HCT116 (cell line): ENCODE data around the gene COL4A1. TPM values are rescaled to one million over a fixed set of nuclear protein-coding genes. Genes with fewer than 3 reads are reported as not detected.

Experiments
- ATAC-seq: fragments of 200-7000 bp; cut with Tn5 transposase; 2 replicates; pipeline ENCODE4 v1.9.1; 2020; ENCODE audit warnings: mild to moderate bottlenecking, moderate library complexity
- BruUV-seq: library from RNA; stranded (reverse); fragments of 400-500 nt; replicated peaks from 2 replicates; lab custom pipeline; 2021; lab: Mats Ljungman, UMichigan
- CTCF ChIA-PET: fragments of 300-600 bp; sonication (Branson Sonifier 250); formaldehyde crosslinking; loops from one replicate; lab custom pipeline; 2021; ENCODE audit warnings: antibody characterized with exemption; lab: Charles Lee
- POLR2A ChIA-PET: fragments of 300-600, 350-600 bp; sonication (Branson Sonifier 250); formaldehyde crosslinking; loops from one replicate; lab custom pipeline; 2021; ENCODE audit warnings: antibody characterized with exemption; lab: Charles Lee
- RAD21 ChIA-PET, 2 experiments: fragments of 300-600 bp; sonication (Branson Sonifier 250); formaldehyde crosslinking; loops; one replicate each; lab custom pipeline; 2023; ENCODE audit warnings: low total read pairs in 2 of 2; ENCODE audit not compliant: uncharacterized antibody in 2 of 2, unreplicated experiment in 2 of 2, low non-redundant PET in 1 of 2; lab: Charles Lee
- DNase-seq: peaks from one replicate; pipeline ENCODE4 v3.0.0-alpha.2; 2010; ENCODE audit warnings: low read depth, low spot score
- H2AFZ ChIP-seq: fragments of 200-600 bp; shearing (Covaris generic), sonication (generic); 2 replicates; pipeline ENCODE4 v1.6.1; 2017; ENCODE audit warnings: low read depth, mixed run types, mixed read lengths, antibody characterized with exemption, low read length; ENCODE audit not compliant: poor library complexity, severe bottlenecking
- H3K27ac ChIP-seq: 2 replicates; pipeline ENCODE4 v1.5.1; 2012; ENCODE audit warnings: low read depth, low read length
- H3K27me3 ChIP-seq: fragments of 200-600 bp; sonication (generic); 2 replicates; pipeline ENCODE4 v1.6.1; 2016; ENCODE audit warnings: mixed run types, low read length, mixed read lengths; ENCODE audit not compliant: insufficient read depth
- H3K36me3 ChIP-seq, 2 experiments: fragments of 200-500 bp in 1 of 2; fragments of 200-600 bp in 1 of 2; sonication (Bioruptor generic) in 1 of 2; sonication (generic) in 1 of 2; 2 replicates each; pipeline versions ENCODE4 v1.5.1 to v1.6.1; 2014 to 2016; ENCODE audit warnings: low read length in 2 of 2, inconsistent platforms in 1 of 2, mixed read lengths in 1 of 2, mixed run types in 1 of 2; ENCODE audit not compliant: insufficient read depth in 2 of 2, control insufficient read depth in 1 of 2
- H3K4me1 ChIP-seq, 2 experiments: fragments of 200-600 bp in 1 of 2; sonication (generic) in 1 of 2; 2 replicates each; pipeline versions ENCODE4 v1.5.1 to v1.6.1; 2012 to 2017; ENCODE audit warnings: low read length in 2 of 2, inconsistent platforms in 1 of 2, mild to moderate bottlenecking in 1 of 2, mixed read lengths in 1 of 2, mixed run types in 1 of 2, moderate library complexity in 1 of 2; ENCODE audit not compliant: insufficient read depth in 2 of 2, control insufficient read depth in 1 of 2
- H3K4me2 ChIP-seq: fragments of 200-600 bp; sonication (generic); 2 replicates; pipeline ENCODE4 v1.6.1; 2017; ENCODE audit warnings: mixed run types, low read length, mixed read lengths
- H3K4me3 ChIP-seq, 2 experiments: fragments of 200-600 bp in 1 of 2; sonication (generic) in 1 of 2; replicated peaks in 1 of 2; 2 replicates each; pipeline ENCODE4 v1.5.1; 2011 to 2016; ENCODE audit warnings: low read length in 2 of 2, control low read depth in 1 of 2, low read depth in 1 of 2, mild to moderate bottlenecking in 1 of 2, mixed read lengths in 1 of 2, mixed run types in 1 of 2
- H3K79me2 ChIP-seq: fragments of 200-600 bp; sonication (generic); 2 replicates; pipeline ENCODE4 v1.6.1; 2017; ENCODE audit warnings: mild to moderate bottlenecking, mixed run types, low read length, moderate library complexity, mixed read lengths; ENCODE audit not compliant: insufficient read depth
- H3K9ac ChIP-seq: fragments of 200-600 bp; sonication (generic); 2 replicates; pipeline ENCODE4 v1.6.1; 2016; ENCODE audit warnings: low read length, mixed read lengths
- H3K9me2 ChIP-seq: fragments of 200-600 bp; sonication (generic), shearing (Covaris generic); 2 replicates; pipeline ENCODE4 v1.6.1; 2017; ENCODE audit warnings: mixed run types, mild to moderate bottlenecking, moderate library complexity; ENCODE audit not compliant: insufficient read depth
- H3K9me3 ChIP-seq, 2 experiments: fragments of 200-500 bp in 1 of 2; fragments of 200-600 bp in 1 of 2; sonication (Bioruptor generic) in 1 of 2; sonication (generic) in 1 of 2; 2 replicates each; pipeline ENCODE4 v1.6.1; 2014 to 2017; ENCODE audit warnings: low read length in 2 of 2, mixed read lengths in 2 of 2, inconsistent platforms in 1 of 2, low read depth in 1 of 2, mild to moderate bottlenecking in 1 of 2, mixed run types in 1 of 2, moderate library complexity in 1 of 2; ENCODE audit not compliant: control insufficient read depth in 1 of 2, insufficient read depth in 1 of 2
- H4K20me1 ChIP-seq: fragments of 200-600 bp; sonication (generic), shearing (Covaris generic); 2 replicates; pipeline ENCODE4 v1.6.1; 2017; ENCODE audit warnings: mixed run types, mild to moderate bottlenecking, moderate library complexity; ENCODE audit not compliant: insufficient read depth
- CBX3 ChIP-seq: IDR thresholded peaks from 2 replicates; pipeline ENCODE4 v1.6.1; 2012; ENCODE audit warnings: low read depth
- CEBPB ChIP-seq: IDR thresholded peaks from 2 replicates; pipeline ENCODE4 v1.6.1; 2012; ENCODE audit warnings: low read depth
- EGR1 ChIP-seq: IDR thresholded peaks from 2 replicates; pipeline ENCODE4 v1.6.1; 2012; ENCODE audit warnings: low read depth
- ELF1 ChIP-seq: IDR thresholded peaks from 2 replicates; pipeline ENCODE4 v1.6.1; 2012; ENCODE audit warnings: low read depth, borderline replicate concordance
- EZH2 ChIP-seq: fragments of 200-600 bp; sonication (generic); IDR thresholded peaks from 2 replicates; pipeline ENCODE4 v1.6.1; 2017; ENCODE audit warnings: antibody characterized with exemption, mixed run types
- FOSL1 ChIP-seq: IDR thresholded peaks from 2 replicates; pipeline ENCODE4 v1.6.1; 2012; ENCODE audit warnings: low read depth
- JUND ChIP-seq: IDR thresholded peaks from 2 replicates; pipeline ENCODE4 v1.6.1; 2012
- MAX ChIP-seq: IDR thresholded peaks from 2 replicates; pipeline ENCODE4 v1.6.1; 2012
- RAD21 ChIP-seq: IDR thresholded peaks from 2 replicates; pipeline ENCODE4 v1.6.1; 2012; ENCODE audit warnings: low read depth, mild to moderate bottlenecking
- SIN3A ChIP-seq: IDR thresholded peaks from 2 replicates; pipeline ENCODE4 v1.6.1; 2012; ENCODE audit warnings: low read depth
- TCF7L2 ChIP-seq: IDR thresholded peaks from 2 replicates; pipeline ENCODE4 v1.7.0; 2011; ENCODE audit warnings: borderline replicate concordance, inconsistent platforms; ENCODE audit not compliant: insufficient read depth, insufficient read length; ENCODE audit errors: extremely low read depth
- ZBTB33 ChIP-seq: IDR thresholded peaks from 2 replicates; pipeline ENCODE4 v1.6.1; 2011; ENCODE audit warnings: mild to moderate bottlenecking, low read length, moderate library complexity; ENCODE audit not compliant: insufficient replicate concordance; ENCODE audit errors: extremely low read depth
- ZFX ChIP-seq: fragments of 450-650 bp; IDR thresholded peaks from 2 replicates; pipeline ENCODE4 v1.6.1; 2017
- intact Hi-C: fragments of 100-400 bp; cut with micrococcal nuclease; formaldehyde crosslinking; loops from 2 replicates; pipeline ENCODE4 v1.10.0; 2022
- total RNA-seq: library from RNA; stranded (reverse); gene quantifications from one replicate; pipeline ENCODE4 v1.2.1, GENCODE V29; 2021; ENCODE audit not compliant: unreplicated experiment
- TF ChIP-seq, protein P1 (sequence below): IDR thresholded peaks from 2 replicates; pipeline ENCODE4 v1.6.1; 2012

Gene COL4A1
- total RNA-seq, 1 experiment from 2014 or later: 0.57 TPM

- ChIA-PET RAD21 (no interaction called here), POLR2A (no interaction called here), CTCF (no interaction called here)
- Histone ChIP-seq H3K4me3 (no peak overlapping the region), H3K9ac (no peak overlapping the region), H3K36me3 (no peaks in the 10 kb centered on the region), H3K4me2 (no peak overlapping the region), H3K79me2 (no peaks in the 10 kb centered on the region), H3K27ac (no peak overlapping the region), H3K4me1 (peaks cover 22% of the 10 kb centered on the region in 2 experiments), H3K9me2 (no peaks in the 10 kb centered on the region), H4K20me1 (no peaks in the 10 kb centered on the region), H2AFZ (no peak overlapping the region), H3K9me3 (no peaks in the 10 kb centered on the region), H3K27me3 (no peaks in the 10 kb centered on the region)
- TF ChIP-seq MAX: no peak
- TF ChIP-seq ZFX: no peak
- DNase-seq (no peak), ATAC-seq (no peak)
- intact Hi-C loops: no loop called here
- BruUV-seq: no TSS peak
These were observed 10.7 kb upstream of the COL4A1 start for GRCh38 chr13:110317496-110318195.

DNA sequence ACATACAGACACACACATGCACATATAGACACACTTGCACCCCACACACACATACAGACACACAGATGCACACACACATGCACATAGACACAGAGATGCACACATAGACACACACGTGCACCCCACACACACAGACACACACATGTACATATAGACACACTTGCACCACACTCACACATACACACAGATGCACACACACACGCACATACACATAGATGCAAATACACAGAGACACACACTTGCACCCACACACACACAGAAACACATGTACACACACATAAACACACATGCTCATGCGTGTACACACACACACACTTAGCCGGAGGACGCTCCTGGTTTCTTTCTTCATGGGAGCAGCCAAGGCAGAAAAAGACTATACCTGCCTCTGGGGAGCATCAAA lies 10.1 kb upstream of the COL4A1 start:
- ChIA-PET RAD21 (no interaction called here), POLR2A (no interaction called here), CTCF (no interaction called here)
- Histone ChIP-seq H3K9me3 (no peaks in the 10 kb centered on the region), H3K27ac (no peak overlapping the region), H3K4me3 (no peak overlapping the region), H3K79me2 (no peaks in the 10 kb centered on the region), H2AFZ (no peak overlapping the region), H3K9ac (no peak overlapping the region), H3K36me3 (no peaks in the 10 kb centered on the region), H3K4me1 (peaks cover 22 to 24% of the 10 kb centered on the region in 2 experiments), H3K27me3 (0 out of 2 replicates have a peak, but pooled peaks cover under 1% of the 10 kb centered on the region), H4K20me1 (no peaks in the 10 kb centered on the region), H3K4me2 (no peak overlapping the region), H3K9me2 (no peaks in the 10 kb centered on the region)
- intact Hi-C loops: no loop called here
- ATAC-seq: no peak
- DNase-seq: no peak
- BruUV-seq: no TSS peak
- TF ChIP-seq, protein P1, sequence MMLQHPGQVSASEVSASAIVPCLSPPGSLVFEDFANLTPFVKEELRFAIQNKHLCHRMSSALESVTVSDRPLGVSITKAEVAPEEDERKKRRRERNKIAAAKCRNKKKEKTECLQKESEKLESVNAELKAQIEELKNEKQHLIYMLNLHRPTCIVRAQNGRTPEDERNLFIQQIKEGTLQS: no peak
- TF ChIP-seq EZH2: no peak
- no peak for TF ChIP-seq ELF1
- TF ChIP-seq RAD21: no peak
- TF ChIP-seq ZBTB33: no peak
- no peak for TF ChIP-seq CEBPB
- no peak for TF ChIP-seq SIN3A
- TF ChIP-seq CBX3: no peak
- no peak for TF ChIP-seq FOSL1
- no peak for TF ChIP-seq TCF7L2
- TF ChIP-seq EGR1: no peak
- no peak for TF ChIP-seq JUND
